Measurements from ENCODE around the gene GNG7.
A peak's percentile ranks its signal among the peaks of the same experiment; 100 is the strongest.
"Not testable (repeated sequence)": the region's sequence is repeated elsewhere in the genome, so short reads cannot be mapped to it uniquely, and the experiment has no call there.

The GNG7 gene

DNA sequence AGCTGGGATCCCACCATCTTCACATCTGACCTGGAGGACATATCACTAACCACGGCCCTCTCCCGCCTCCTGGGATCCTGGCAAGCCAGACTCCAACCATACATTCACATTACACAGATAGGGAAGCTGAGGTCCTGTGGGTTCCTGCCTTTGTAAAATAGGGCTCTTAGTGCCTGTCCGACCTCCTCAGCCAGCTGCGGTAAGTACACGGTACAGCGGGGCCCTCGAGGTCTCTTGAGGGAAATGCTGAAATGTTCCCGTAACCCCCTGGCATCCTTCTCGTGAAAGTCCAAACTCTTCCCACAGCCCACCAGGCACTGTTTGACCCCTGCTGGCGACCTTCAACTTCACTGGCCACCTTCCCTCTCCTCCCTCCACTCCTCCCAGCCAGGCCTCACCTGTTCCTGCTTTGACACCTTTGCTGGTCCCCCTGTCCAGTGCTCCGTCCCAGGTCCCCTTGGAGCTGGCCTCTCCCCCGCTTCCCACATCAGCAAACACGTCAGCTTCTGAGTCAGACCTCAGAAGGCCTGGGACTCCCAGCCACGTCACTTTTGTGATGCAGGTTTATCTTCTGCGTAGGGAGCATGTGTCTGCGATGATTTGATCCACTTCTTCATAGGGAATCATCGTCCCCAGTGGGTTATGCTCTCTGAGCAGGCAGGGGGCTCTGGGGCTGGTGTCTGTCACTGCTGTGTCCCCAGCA, 8.8 kb upstream of the GNG7 start:
- DNase-seq = no peak

DNA sequence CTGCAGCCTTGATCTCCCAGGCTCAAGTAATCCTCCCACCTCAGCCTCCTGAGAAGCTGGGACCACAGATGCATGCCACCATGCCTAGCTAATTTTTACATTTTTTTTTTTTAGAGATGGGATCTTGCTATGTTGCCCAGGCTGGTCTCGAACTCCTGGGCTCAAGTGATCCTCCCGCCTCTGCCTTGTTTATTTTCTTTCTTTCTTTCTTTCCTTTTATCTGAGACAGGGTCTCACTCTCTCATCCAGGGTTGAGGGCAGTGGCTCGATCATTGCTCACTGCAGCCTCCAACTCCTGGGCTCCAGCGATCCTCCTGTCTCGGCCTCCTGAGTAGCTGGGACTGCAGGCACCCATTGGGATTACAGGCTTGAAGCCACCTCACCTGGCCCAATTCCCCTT, 3.8 kb upstream of the GNG7 start:
- DNase-seq = no peak

DNA sequence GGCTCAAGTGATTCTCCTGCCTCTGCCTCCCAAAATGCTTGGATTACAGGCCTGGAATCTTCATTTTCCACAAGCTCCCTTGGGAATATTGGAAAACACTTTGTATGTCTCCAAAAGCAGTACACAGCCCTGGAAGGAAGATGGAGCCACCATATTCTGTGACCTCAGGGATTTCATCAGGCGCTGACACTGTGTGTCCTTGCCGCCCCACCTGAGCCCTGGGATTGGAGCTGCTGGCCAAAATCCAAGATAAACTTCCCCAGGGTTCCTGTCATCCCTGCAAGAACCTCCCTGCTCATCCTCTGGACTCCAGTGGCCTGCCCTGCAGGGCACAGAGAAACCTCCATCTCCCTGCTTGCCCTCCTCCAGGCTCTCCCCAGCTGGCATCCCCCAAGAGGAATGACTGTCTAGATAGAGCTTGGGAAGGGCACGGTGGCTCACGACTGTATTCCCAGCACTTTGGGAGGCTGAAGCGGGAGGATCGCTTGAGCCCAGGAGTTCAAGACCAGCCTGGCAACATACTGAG, 1.3 kb upstream of the GNG7 start:
- DNase-seq = no peak

DNA sequence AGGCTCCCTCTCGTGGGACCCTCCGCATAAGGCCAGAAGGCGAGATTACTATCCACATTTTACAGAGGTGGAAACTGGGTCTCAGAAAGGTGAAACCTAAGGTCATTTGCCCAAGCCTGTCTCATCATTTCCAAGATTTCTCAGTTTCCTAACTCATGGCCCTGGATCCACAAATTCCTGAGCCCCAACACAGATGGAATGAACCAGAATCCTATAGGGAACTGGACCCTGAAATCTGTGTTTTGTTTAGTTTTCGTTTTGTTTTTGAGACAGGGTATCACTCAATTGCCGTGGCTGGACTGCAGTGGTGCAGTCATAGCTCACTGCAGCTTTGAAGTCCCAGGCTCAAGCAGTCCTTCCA, 563 bp upstream of the GNG7 start:
- DNase-seq = no peak

DNA sequence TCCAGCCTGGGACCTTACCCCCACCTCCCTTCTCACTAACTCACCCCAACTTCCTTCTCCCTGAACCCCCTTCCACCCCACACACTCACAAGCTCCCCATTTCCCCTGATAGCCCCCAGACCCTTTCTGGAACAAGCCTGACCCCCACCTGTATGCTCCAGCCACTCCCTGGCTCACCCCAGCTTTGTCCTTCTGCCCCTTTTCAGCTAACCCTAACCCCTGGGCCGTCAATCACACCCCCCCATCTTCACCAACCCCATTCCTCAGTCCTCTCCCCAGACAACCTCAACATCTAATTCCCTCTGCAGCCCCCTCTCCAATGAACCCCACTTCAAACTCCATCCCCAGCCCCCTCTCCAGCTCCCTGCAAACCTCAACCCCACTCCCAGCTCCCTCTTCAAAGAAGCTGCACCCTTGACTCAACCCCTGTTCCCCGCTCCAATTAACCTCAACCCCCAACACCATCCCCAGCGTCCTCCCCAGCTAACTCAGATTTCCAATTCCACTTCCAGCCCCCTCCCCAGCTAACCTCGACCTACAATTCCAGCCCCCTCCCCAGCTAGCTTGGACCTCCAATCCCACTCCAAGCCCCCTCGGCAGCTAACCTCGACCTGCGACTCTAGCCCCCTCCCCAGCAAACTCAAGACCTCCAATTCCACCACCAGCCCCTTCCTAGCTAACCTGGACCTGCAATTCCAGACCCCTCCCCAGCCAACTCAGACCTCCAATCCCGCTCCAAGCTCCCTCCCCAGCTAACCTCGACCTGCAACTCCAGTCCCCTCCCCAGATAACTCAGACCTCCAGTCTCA, 929 bp downstream of the GNG7 start:
- no peak for DNase-seq

DNA sequence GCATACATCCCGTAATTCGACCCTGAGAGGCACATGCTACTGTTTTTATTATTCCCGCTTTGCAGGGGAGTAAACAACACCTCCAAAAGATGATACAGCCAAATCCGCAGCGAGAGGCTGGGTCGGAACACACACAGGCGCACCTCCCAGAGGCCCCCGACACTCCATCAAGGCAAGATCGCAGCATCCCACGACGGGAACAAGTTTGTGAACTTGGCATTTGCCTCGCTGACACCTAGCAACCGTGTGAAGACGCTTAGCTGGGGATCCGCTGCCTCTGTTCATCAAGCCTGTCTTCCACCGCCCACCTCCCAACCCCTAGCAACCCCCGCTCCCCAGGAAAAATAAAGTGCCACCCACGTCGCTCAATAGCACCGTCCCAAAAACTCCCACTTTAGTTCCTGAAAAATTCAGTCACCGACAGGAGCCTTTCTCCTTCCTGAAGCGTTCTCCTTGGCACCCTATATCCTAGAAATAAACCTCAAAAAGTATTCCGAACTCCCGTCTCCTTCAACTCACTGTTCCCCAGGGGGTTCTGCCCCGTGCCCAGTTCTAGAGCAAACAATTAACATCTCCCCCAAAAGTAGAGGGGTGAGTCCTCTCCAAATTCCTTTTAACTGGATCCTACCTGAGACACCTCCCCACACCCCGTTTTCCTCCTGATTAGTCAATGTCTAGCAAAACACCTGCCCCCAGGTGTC, 1.7 kb downstream of the GNG7 start:
- no peak for DNase-seq

DNA sequence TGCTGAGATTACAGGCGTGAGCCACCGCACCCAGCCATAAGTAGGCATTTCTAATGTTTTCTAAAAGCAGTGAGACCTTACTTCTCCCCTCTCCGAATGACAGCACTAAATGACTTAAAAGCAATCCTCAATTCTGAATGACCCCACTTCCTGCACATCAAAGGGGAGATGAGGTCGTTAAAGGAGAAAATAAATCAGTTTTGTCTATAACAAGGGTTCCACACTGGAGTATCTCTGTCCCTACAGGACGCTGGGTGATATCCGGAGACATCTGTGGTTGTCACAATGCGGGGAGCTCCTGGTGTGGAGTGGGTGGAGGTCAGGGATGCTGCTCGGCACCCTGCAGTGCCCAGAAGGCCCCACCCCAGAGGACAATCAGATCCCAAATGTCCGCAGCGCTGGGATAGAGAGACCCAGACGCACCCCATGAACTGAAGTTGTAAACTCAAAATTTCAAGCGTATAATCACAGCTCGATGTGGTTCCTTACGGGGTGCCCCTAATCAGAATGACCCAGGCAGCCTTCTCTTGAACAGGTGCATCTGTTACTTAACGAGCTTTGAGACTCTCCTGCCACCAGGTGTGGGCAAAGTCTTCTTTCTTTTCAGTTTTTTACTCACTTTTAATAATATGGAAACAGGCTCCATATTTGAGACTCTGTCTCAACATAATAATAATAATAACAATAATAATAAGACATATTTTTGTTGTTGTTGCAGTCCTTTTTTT, 2.9 kb downstream of the GNG7 start:
- DNase-seq = no peak

DNA sequence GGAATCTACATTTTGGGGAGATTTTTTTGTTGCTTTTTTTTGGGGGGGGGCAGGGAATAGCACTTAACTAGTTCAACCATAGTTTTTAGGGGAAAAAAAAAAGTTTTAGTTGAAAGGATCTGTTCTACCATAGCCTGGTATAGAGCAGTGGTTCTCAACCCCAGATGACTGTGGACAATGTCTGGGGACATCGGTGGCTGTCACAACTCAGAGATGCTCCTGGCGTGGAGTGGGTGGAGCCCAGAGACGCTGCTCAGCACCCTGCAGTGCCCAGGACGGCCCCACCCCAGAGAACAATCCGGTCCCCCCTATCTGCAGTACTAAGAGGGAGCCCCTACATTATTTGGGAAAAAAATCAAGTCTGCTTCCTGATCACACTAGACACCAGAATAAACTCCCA, 8.3 kb downstream of the GNG7 start:
- no peak for DNase-seq

DNA sequence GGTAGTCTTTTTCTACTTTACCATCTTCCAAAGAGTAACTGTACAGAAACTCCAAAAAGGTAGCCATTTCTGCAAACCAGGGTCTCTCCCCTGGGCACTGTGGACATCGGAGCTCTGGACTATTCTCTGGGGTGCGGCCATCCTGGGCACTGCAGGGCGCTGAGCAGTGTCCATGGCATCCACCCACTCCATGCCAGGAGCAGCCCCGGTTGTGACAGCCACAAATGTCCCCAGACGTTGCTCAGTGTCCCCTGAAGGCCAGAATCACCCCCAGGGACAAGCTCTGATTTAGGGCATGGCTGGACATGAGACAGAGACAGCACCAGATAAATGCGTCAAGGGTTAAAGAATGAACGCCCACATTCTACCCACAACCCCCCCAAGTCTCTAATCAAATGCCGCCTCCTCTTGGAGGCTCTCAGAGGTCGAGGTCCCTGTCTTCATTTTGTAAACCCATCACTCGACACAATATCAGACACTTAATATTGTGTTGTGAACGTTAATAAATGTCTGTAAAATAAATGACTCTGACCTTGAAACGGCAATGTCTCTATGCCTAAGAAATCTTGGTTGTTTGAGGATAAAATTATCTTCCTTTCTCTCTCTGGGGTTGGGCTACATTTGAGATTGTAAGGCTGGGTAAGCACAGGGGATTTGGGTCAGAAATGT, 8.9 kb downstream of the GNG7 start:
- DNase-seq = no peak

DNA sequence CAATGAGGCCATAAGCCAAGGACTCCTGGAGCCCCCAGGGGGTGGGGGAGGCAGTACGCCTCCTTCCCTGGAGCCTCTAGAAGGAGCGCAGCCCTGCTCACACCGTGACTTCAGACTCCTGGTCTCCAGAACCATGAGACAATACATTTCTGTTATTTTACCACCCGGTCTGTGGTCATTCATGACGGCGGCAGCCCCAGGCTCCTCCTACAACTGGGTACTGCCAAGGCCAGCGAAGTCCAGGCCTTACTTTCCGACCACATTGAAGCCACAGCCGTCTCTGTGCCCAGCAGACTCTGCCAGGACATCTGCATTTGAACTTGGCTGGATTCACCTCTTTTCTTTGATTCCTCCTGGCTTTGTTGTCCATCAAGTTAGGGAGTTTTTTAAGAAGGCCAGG, 10.5 kb downstream of the GNG7 start:
- DNase-seq = no peak

DNA sequence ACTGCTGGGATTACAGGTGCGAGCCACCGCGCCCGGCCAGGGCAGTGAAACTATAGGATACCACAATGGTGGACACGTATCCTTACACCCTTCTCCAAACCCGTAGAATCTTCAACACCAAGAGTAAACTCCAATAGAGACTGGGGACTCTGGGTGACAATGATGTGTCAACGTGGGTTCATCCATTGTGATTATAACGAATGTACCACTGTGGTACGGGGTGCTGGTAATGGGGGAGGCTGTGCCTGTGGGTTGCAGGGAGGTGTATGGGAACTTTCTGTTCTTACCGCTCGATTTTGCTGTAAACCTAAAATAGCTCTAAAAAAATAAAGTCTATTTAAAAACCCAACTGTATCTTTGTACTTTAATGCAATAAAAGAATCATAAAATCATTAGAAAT, 11.6 kb downstream of the GNG7 start:
- no peak for DNase-seq

DNA sequence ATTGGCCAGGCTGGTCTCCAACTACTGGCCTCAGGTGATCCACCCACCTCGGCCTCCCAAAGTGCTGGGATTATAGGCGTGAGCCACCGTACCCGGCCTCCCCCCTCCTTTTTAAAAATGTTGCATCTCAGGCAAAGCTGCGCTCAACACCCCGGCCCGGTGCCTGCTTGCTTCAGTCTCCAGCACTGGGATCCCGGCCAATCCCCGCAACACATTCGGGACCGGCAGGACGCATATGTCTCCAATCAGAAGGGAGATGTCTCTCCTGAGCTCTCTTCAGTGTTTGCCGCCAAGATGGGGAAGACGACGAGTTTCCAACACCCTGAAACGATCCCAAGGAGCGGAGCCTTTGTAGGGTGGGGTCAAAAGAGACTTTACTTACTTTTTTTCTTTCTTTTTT, 16.1 kb downstream of the GNG7 start:
- DNase-seq = no peak

DNA sequence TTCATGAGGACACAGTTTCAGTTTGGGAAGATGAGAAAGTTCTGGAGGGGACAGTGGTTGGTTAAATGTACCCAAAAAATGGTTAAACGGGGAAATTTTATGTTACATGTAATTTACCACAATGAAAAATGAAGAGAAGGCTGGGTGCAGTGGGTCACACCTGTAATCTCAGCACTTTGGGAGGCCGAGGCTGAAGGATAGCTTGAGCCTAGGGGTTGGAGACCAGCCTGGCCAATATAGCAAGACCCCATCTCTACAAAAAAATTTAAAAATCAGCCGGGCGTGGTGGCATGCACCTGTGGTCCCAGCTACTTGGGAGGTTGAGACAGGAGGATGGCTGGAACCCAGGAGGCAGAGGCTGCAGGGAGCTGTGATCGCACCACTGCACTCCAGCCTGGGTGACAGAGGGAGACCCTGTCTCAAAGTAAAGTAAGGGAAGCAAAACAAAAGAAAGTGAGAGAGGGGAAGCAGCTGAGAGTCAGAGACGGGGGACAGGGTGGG, 17.2 kb downstream of the GNG7 start:
- no peak for DNase-seq

DNA sequence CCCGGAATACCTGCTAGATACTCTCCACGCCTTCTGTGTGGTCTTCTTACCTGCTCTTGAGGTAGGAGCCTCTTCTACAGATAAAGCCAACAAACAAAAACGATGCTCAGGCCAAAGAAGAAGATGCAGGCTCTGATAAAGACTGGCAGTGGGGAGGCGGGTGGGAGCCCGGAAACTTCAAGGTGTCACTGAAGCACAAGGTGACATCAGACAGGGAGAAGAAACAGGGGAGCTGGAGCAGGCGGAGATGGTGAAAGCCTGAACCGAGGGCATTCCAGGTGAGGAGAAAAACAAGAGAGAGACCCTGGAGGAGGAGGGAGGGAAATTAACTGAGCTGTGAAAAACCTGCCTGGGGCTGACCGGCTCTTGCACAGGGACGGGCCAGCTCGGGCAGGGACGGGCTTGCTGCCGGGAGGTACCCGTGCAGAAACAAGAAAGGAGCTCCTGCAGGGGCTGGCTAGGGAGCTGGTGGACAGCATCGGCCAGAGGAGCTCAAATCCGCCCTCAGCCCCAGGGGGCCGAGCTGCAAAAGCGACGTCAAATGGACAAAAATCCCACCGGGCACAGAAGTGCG, 19.0 kb downstream of the GNG7 start:
- no peak for DNase-seq

DNA sequence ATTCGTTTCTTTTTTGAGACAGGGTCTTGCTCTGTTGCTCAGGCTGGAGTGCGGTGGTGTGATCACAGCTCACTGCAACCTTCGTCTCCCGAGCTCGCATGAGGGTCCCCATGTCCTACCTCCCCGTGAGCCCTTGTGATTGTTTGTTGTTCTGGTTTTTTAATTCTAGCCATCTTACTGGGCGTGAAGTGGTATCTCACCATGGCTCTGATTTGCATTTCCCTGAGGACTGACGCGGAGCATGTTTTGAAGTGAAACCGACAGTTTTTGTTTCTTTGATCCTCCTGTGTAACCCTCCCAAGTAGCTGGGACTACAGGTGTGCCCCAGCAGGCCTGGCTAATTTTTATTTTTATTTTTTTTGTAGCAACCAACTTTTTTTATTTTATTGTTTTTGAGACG, 21.7 kb downstream of the GNG7 start:
- peak; percentile 69 for DNase-seq

DNA sequence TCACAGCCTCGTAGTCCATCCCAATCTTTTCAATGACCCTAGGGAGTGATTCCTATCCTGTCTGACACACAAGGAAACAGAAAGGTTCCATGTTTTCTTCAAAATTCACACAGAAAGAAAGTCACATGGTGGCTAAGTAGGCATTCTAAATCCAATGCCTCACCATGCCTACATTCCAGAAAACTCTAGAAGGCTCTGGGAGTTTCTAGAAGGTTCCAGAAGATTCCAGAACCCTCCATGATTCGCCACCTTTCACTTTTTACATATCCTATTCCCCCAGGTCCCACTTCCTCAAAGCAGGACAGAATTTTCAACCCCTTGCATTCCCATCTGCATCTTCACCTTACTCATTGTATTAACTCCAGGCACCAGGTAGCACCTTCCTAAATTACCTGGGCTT, 23.1 kb downstream of the GNG7 start:
- no peak for DNase-seq

DNA sequence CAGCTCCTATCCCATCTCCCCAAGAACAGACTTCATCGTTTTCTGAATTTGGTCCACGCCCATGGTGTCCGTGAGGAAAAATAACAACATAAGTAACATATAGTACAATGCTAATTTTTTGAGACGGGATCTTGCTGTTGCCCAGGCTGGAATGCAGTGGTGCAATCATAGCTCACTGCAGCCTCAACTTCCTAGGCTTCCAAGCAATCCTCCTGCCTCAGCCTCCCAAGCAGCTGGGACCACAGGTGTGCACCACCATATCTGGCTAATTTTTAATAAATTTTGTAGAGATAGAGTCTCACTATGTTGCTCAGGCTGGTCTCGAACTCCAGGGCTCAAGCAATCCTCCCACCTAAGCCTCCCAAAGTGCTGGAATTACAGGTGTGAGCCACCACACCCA, 23.5 kb downstream of the GNG7 start:
- DNase-seq = not testable (repeated sequence)

DNA sequence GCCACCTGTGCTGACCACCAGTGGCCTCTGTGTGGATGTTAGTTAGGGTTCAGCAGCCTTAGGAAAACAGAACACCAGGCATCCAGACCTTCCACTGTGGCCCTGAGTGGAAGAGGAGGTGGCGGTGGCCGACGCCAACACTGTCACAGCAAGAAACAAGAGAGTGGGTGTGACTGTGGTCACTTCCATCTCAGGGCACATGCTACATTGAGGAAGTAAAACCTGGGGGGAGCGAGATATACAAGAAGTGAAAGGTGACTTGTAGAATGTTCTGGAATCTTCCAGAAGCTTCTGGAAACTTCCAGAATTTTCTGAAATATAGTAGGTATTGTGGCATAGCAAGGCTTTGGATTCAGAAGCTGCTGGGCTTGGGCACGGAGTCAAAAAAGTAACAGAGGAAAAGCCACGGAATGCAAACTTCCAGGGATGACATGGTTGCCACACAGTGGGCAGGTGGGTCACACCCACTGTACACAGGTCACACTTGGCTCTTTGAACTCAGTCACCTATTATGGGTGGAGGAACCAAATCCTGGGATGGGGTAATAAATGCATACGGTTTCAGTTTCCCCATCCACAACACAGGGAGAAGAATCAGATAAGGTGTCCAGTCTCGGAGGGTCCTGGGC, 24.3 kb downstream of the GNG7 start:
- DNase-seq = peak; percentile 73

DNA sequence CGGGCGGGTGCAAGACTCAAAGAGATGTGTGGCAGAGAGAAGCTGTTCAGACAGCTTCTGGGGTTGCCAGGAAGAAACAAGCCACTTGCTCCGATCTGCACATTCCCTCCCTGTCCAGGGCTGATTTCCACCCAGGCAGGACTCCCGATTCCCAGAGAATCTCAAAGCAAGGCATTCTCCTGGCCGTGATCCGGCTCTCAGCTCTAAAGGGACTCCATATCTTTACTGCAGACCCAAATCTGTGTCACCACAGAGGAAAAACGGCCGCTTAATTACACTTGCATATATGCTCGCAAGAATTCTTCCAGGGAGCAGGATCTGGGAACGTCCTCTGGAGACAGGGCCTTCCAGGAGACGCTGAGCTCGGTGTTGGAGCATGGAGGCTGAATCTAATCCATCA, 25.7 kb downstream of the GNG7 start:
- no peak for DNase-seq

DNA sequence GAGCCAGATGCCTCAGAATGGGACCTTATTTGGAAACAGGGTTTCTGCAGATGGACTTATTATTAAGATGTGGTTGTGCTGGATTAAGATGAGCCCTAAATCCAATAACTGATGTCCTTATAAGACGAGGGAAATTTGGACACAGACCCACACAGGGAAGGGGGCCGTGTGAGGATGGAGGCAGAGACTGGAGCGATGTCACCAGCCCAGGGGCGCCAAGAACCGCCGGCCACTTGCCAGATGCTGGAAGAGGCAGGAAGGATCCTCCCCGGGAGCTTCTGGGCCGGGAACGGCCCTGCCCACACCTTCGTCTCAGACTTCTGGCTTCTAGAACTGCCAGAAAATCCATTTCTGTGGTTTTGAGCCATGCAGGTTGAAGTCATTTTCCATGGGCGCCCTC, 26.6 kb downstream of the GNG7 start:
- no peak for DNase-seq

DNA sequence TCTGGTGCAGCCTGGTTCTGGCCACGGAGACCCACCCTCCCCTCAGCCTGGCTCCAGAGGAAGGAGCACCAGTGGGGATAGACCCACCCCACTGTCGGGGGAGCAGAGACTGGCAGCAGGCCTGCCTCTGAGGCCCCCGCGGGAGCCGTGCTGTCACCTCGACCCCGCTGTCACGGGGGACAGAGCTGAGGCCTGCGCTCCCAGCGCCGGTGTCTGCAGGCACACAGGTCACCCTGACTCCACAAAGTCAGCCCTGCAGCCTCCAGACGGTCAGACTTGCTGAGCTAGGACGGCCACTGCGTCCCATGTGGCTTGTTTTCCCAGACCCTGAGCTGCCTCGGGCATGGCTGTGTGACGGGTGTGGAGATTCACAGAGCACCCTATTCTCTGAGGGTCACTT, 32.3 kb downstream of the GNG7 start:
- no peak for DNase-seq

All from CD4-positive, alpha-beta T cell treated with Interferon gamma for 1 hour (primary cell).